ENCODE measurements around the gene TMEM144.
A peak's percentile ranks its signal among the peaks of the same experiment; 100 is the strongest.

The TMEM144 gene

GRCh38 chr4:158209825-158210807, at the start of gene TMEM144:
Gene TMEM144, plus strand, starts transcription at chr4:158210486. Its CDS starts 2,182 bp downstream, at chr4:158212668.
- DNase-seq (ENCODE audit: low spot score): peak; percentile 98

GRCh38 chr4:158161551-158162354, 48.5 kb upstream of the TMEM144 start:
- peak; percentile 97 for DNase-seq (ENCODE audit: low spot score)

GRCh38 chr4:158162631-158163030, 47.7 kb upstream of the TMEM144 start:
- peak; percentile 87 for DNase-seq (ENCODE audit: low spot score)

- DNase-seq (ENCODE audit: low spot score): no peak
Observed at GRCh38 chr4:158163941-158164767, 46.1 kb upstream of the TMEM144 start.

GRCh38 chr4:158164768-158165213, 45.5 kb upstream of the TMEM144 start:
- no peak for DNase-seq (ENCODE audit: low spot score)

- no peak for DNase-seq (ENCODE audit: low spot score)
Observed at GRCh38 chr4:158166701-158167100, 43.6 kb upstream of the TMEM144 start.

GRCh38 chr4:158168606-158169005, 41.7 kb upstream of the TMEM144 start:
- no peak for DNase-seq (ENCODE audit: low spot score)

GRCh38 chr4:158169506-158169905, 40.8 kb upstream of the TMEM144 start:
- no peak for DNase-seq (ENCODE audit: low spot score)

- peak; percentile 37 for DNase-seq (ENCODE audit: low spot score)
Observed at GRCh38 chr4:158169931-158170690, 40.2 kb upstream of the TMEM144 start.

- no peak for DNase-seq (ENCODE audit: low spot score)
Observed at GRCh38 chr4:158170691-158171561, 39.4 kb upstream of the TMEM144 start.

GRCh38 chr4:158172261-158173258, 37.7 kb upstream of the TMEM144 start, which contains the start of gene GASK1B:
Gene GASK1B, minus strand, starts transcription at chr4:158173025. Its CDS starts 1,650 bp downstream, at chr4:158171375.
- peak; percentile 79 for DNase-seq (ENCODE audit: low spot score)

GRCh38 chr4:158176108-158176507, 34.2 kb upstream of the TMEM144 start:
- peak; percentile 86 for DNase-seq (ENCODE audit: low spot score)

GRCh38 chr4:158176776-158177175, 33.5 kb upstream of the TMEM144 start:
- no peak for DNase-seq (ENCODE audit: low spot score)

GRCh38 chr4:158179465-158179864, 30.8 kb upstream of the TMEM144 start:
- no peak for DNase-seq (ENCODE audit: low spot score)

GRCh38 chr4:158181906-158182305, 28.4 kb upstream of the TMEM144 start:
- no peak for DNase-seq (ENCODE audit: low spot score)

GRCh38 chr4:158182736-158183135, 27.6 kb upstream of the TMEM144 start:
- DNase-seq (ENCODE audit: low spot score): no peak

GRCh38 chr4:158186815-158187214, 23.5 kb upstream of the TMEM144 start:
- no peak for DNase-seq (ENCODE audit: low spot score)

- no peak for DNase-seq (ENCODE audit: low spot score)
Observed at GRCh38 chr4:158189422-158189821, 20.9 kb upstream of the TMEM144 start.

- no peak for DNase-seq (ENCODE audit: low spot score)
Observed at GRCh38 chr4:158190718-158191117, 19.6 kb upstream of the TMEM144 start.

All from kidney tubule cell (primary cell).